H1 (cell line): ENCODE data around the gene LIX1L. TPM values are rescaled to one million over a fixed set of nuclear protein-coding genes. Genes with fewer than 3 reads are reported as not detected.

Source experiments
- CTCF ChIA-PET: fragments of 300-600 bp; sonication (Branson Sonifier 250); formaldehyde crosslinking; loops from one replicate; lab custom pipeline; 2021; ENCODE audit not compliant: partially characterized antibody; lab: Charles Lee
- POLR2A ChIA-PET: fragments of 300-600 bp; sonication (Branson Sonifier 250); formaldehyde crosslinking; loops from one replicate; lab custom pipeline; 2021; ENCODE audit warnings: inconsistent platforms; ENCODE audit not compliant: partially characterized antibody; lab: Charles Lee
- DNase-seq, 2 experiments: peaks; one replicate each; pipeline versions ENCODE4 v3.0.0 to v3.0.0-alpha.2; 2010 to 2022; ENCODE audit warnings: low spot score in 2 of 2, low read depth in 1 of 2, mixed read lengths in 1 of 2
- FAIRE-seq: peaks from 2 replicates; lab custom pipeline; 2011; peaks lifted over from hg19 to GRCh38; lab: Jason Lieb, UNC
- H2AFZ ChIP-seq: 2 replicates; pipeline ENCODE4 v1.8.1; 2012; ENCODE audit warnings: low read length, inconsistent platforms
- H2AK5ac ChIP-seq: 2 replicates; pipeline ENCODE4 v1.6.1; 2013; ENCODE audit warnings: low read depth, low read length
- H2BK120ac ChIP-seq: replicated peaks from 2 replicates; pipeline ENCODE3; 2013; ENCODE audit warnings: low read depth, low read length, inconsistent platforms
- H2BK12ac ChIP-seq: 2 replicates; pipeline ENCODE4 v1.6.1; 2013; ENCODE audit warnings: low read depth, low read length
- H2BK15ac ChIP-seq: 2 replicates; pipeline ENCODE4 v1.6.1; 2013; ENCODE audit warnings: low read length
- H2BK20ac ChIP-seq: 2 replicates; pipeline ENCODE4 v1.6.1; 2013; ENCODE audit warnings: low read length
- H2BK5ac ChIP-seq: 2 replicates; pipeline ENCODE4 v1.6.1; 2013; ENCODE audit warnings: low read depth, low read length
- H3K14ac ChIP-seq: 2 replicates; pipeline ENCODE4 v1.6.1; 2013; ENCODE audit warnings: inconsistent platforms; ENCODE audit not compliant: insufficient read length
- H3K18ac ChIP-seq: 2 replicates; pipeline ENCODE4 v1.6.1; 2013; ENCODE audit warnings: low read length; ENCODE audit errors: extremely low read depth
- H3K23ac ChIP-seq: 2 replicates; pipeline ENCODE4 v1.6.1; 2013; ENCODE audit warnings: inconsistent platforms; ENCODE audit not compliant: insufficient read length
- H3K23me2 ChIP-seq: 2 replicates; pipeline ENCODE4 v1.6.1; 2013; ENCODE audit warnings: low read depth, low read length
- H3K27ac ChIP-seq: 2 replicates; pipeline ENCODE4 v1.6.1; 2011; ENCODE audit warnings: low read depth, low read length, inconsistent platforms
- H3K27me3 ChIP-seq, 4 experiments: replicated peaks in 1 of 4; 1 replicate in 1 of 4; 2 replicates in 3 of 4; pipeline versions ENCODE4 v1.6.1 to v1.8.1; 2011 to 2013; ENCODE audit warnings: low read length in 3 of 4, mild to moderate bottlenecking in 3 of 4, inconsistent platforms in 2 of 4, mixed read lengths in 2 of 4, moderate library complexity in 1 of 4; ENCODE audit not compliant: control insufficient read depth in 3 of 4, insufficient read depth in 3 of 4; ENCODE audit errors: extremely low read depth in 1 of 4
- H3K36me3 ChIP-seq, 4 experiments: 2 replicates each; pipeline versions ENCODE4 v1.6.1 to v1.8.1; 2011 to 2013; ENCODE audit warnings: mild to moderate bottlenecking in 4 of 4, low read length in 3 of 4, moderate library complexity in 2 of 4, control low read depth in 1 of 4, inconsistent platforms in 1 of 4; ENCODE audit not compliant: insufficient read depth in 4 of 4, control insufficient read depth in 2 of 4
- H3K4ac ChIP-seq: replicated peaks from 2 replicates; pipeline ENCODE3; 2013; ENCODE audit warnings: low read length, low read depth, mixed read lengths, inconsistent platforms; ENCODE audit not compliant: insufficient read length
- H3K4me1 ChIP-seq, 4 experiments: replicated peaks in 1 of 4; 1 replicate in 1 of 4; 2 replicates in 3 of 4; pipeline versions ENCODE4 v1.6.1 to v1.8.1; 2011 to 2013; ENCODE audit warnings: low read length in 3 of 4, inconsistent platforms in 2 of 4, mixed read lengths in 1 of 4; ENCODE audit not compliant: insufficient read depth in 4 of 4, control insufficient read depth in 3 of 4
- H3K4me2 ChIP-seq, 2 experiments: 2 replicates each; pipeline versions ENCODE4 v1.6.1 to v1.8.1; 2011 to 2013; ENCODE audit warnings: low read depth in 2 of 2, low read length in 2 of 2, control low read depth in 1 of 2, inconsistent platforms in 1 of 2, mild to moderate bottlenecking in 1 of 2; ENCODE audit not compliant: insufficient read depth in 1 of 2
- H3K4me3 ChIP-seq, 4 experiments: fragments of 200-600, 300-600 bp in 1 of 4; sonication (generic), shearing (Covaris generic), sonication (Bioruptor Twin) in 1 of 4; 2 replicates each; pipeline versions ENCODE4 v1.5.1 to v1.8.1; 2011 to 2016; ENCODE audit warnings: low read length in 4 of 4, low read depth in 3 of 4, control low read depth in 2 of 4, inconsistent platforms in 2 of 4, mild to moderate bottlenecking in 2 of 4, mixed read lengths in 1 of 4, moderate library complexity in 1 of 4; ENCODE audit not compliant: insufficient read depth in 2 of 4; ENCODE audit errors: extremely low read depth in 1 of 4
- H3K56ac ChIP-seq: replicated peaks from 2 replicates; pipeline ENCODE3; 2013; ENCODE audit warnings: low read depth, mild to moderate bottlenecking, mixed read lengths, low read length, inconsistent platforms; ENCODE audit not compliant: insufficient read length
- H3K79me1 ChIP-seq: 2 replicates; pipeline ENCODE4 v1.6.1; 2013; ENCODE audit warnings: low read depth, low read length, control low read depth
- H3K79me2 ChIP-seq, 2 experiments: 2 replicates each; pipeline versions ENCODE4 v1.6.1 to v1.8.1; 2012 to 2013; ENCODE audit warnings: low read length in 2 of 2, mild to moderate bottlenecking in 2 of 2, inconsistent platforms in 1 of 2; ENCODE audit not compliant: insufficient read depth in 2 of 2, control insufficient read depth in 1 of 2
- H3K9ac ChIP-seq, 4 experiments: replicated peaks in 1 of 4; 1 replicate in 1 of 4; 2 replicates in 3 of 4; pipeline versions ENCODE4 v1.6.1 to v1.8.1; 2011 to 2013; ENCODE audit warnings: low read depth in 3 of 4, low read length in 3 of 4, control low read depth in 2 of 4, mild to moderate bottlenecking in 2 of 4, moderate library complexity in 2 of 4, inconsistent platforms in 1 of 4; ENCODE audit errors: extremely low read depth in 1 of 4
- H3K9me3 ChIP-seq, 2 experiments: 2 replicates each; pipeline versions ENCODE4 v1.6.1 to v1.8.1; 2012 to 2013; ENCODE audit warnings: mild to moderate bottlenecking in 2 of 2, moderate library complexity in 2 of 2, control low read depth in 1 of 2, inconsistent platforms in 1 of 2, low read depth in 1 of 2, low read length in 1 of 2, mixed read lengths in 1 of 2; ENCODE audit not compliant: insufficient read depth in 2 of 2
- H4K20me1 ChIP-seq, 2 experiments: replicated peaks in 1 of 2; 2 replicates each; pipeline versions ENCODE3 to v1.8.1; 2011 to 2013; ENCODE audit warnings: inconsistent platforms in 2 of 2, low read length in 2 of 2, mild to moderate bottlenecking in 1 of 2; ENCODE audit not compliant: insufficient read depth in 2 of 2, control insufficient read depth in 1 of 2
- H4K5ac ChIP-seq: 2 replicates; pipeline ENCODE4 v1.6.1; 2013; ENCODE audit warnings: low read length, low read depth, mixed read lengths, inconsistent platforms; ENCODE audit not compliant: insufficient read length
- H4K8ac ChIP-seq: 2 replicates; pipeline ENCODE4 v1.8.0; 2013; ENCODE audit warnings: mild to moderate bottlenecking, moderate library complexity, low read length, inconsistent platforms; ENCODE audit not compliant: insufficient read depth; ENCODE audit errors: extremely low read depth
- H4K91ac ChIP-seq: replicated peaks from 2 replicates; pipeline ENCODE3; 2013; ENCODE audit warnings: low read length, mixed read lengths, inconsistent platforms; ENCODE audit not compliant: insufficient read length
- CEBPB ChIP-seq: IDR thresholded peaks from 2 replicates; pipeline ENCODE4 v1.6.1; 2012; ENCODE audit warnings: low read depth, low read length
- EP300 ChIP-seq, 2 experiments: IDR thresholded peaks; 1 replicate in 1 of 2; 2 replicates in 1 of 2; pipeline ENCODE4 v1.6.1; 2011 to 2012; ENCODE audit warnings: low read depth in 2 of 2, low read length in 2 of 2, mild to moderate bottlenecking in 2 of 2, borderline replicate concordance in 1 of 2, inconsistent platforms in 1 of 2, moderate library complexity in 1 of 2
- HDAC6 ChIP-seq: IDR thresholded peaks from one replicate; pipeline ENCODE4 v1.7.1; 2012; ENCODE audit warnings: low read depth, mild to moderate bottlenecking, inconsistent platforms, low read length, moderate library complexity
- JUN ChIP-seq: IDR thresholded peaks from 2 replicates; pipeline ENCODE4 v1.6.1; 2011; ENCODE audit warnings: low read depth, mild to moderate bottlenecking, improper control_type of control experiment, low read length
- KDM1A ChIP-seq: fragments of 200-600, 300-600 bp; sonication (generic); IDR thresholded peaks from 2 replicates; pipeline ENCODE4 v1.7.1; 2016; ENCODE audit warnings: mild to moderate bottlenecking, low read length, borderline replicate concordance
- NANOG ChIP-seq: IDR thresholded peaks from 2 replicates; pipeline ENCODE4 v1.6.1; 2011; ENCODE audit warnings: low read length, low read depth, mild to moderate bottlenecking, inconsistent platforms; ENCODE audit not compliant: insufficient read depth, poor library complexity, severe bottlenecking
- POU5F1 ChIP-seq: IDR thresholded peaks from 2 replicates; pipeline ENCODE4 v1.6.1; 2011; ENCODE audit warnings: low read depth, mild to moderate bottlenecking, low read length, moderate library complexity
- RBBP5 ChIP-seq: IDR thresholded peaks from 2 replicates; pipeline ENCODE4 v1.7.1; 2012; ENCODE audit warnings: low read depth, mild to moderate bottlenecking, inconsistent platforms, low read length, moderate library complexity, borderline replicate concordance
- RNF2 ChIP-seq: fragments of 200-900, 300-1000 bp; sonication (generic); IDR thresholded peaks from 2 replicates; pipeline ENCODE4 v1.7.1; 2016; ENCODE audit warnings: borderline replicate concordance, low read depth, mild to moderate bottlenecking, antibody characterized with exemption, low read length; ENCODE audit not compliant: poor library complexity, severe bottlenecking; ENCODE audit errors: missing control alignments
- YY1 ChIP-seq: IDR thresholded peaks from 2 replicates; pipeline ENCODE4 v1.6.1; 2011; ENCODE audit warnings: low read depth, mild to moderate bottlenecking, low read length
- WGBS, 2 experiments: shearing (Covaris generic) in 1 of 2; methylation state at CpG; one replicate each; pipeline versions ENCODE4 v1.1.6 to v1.1.7; 2013 to 2015; ENCODE audit warnings: low lambda C conversion rate in 2 of 2, mixed read lengths in 2 of 2, inconsistent platforms in 1 of 2, low coverage in 1 of 2, missing lambda C conversion rate in 1 of 2; ENCODE audit not compliant: insufficient replicate concordance in 2 of 2, insufficient coverage in 1 of 2, insufficient read length in 1 of 2; ENCODE audit errors: extremely low coverage in 1 of 2, missing lambda C conversion rate in 1 of 2; 5-methylcytosine and 5-hydroxymethylcytosine counted together
- polyA plus RNA-seq, 7 experiments: library from polyadenylated mRNA; depleted of rRNA in 3 of 7; stranded (reverse) in 5 of 7; unstranded in 2 of 7; fragments of >200 nt in 5 of 7; fragments of 200-250 nt in 2 of 7; gene quantifications; 1 replicate in 5 of 7; 2 replicates in 1 of 7; 4 replicates in 1 of 7; pipeline versions ENCODE4 v1.2.1 to v1.2.3, GENCODE V29; 2011 to 2013; ENCODE audit warnings: missing spikeins in 2 of 7, mixed read lengths in 2 of 7
- total RNA-seq: library from RNA; stranded (reverse); fragmentation: NEBNext Ultra II Directional; extraction: Animal tissue kit (Norgen Biotek cat#: 25700); gene quantifications from 2 replicates; pipeline ENCODE4 v1.2.1, GENCODE V29; 2021
- TF ChIP-seq, protein P1 (sequence below): IDR thresholded peaks from 2 replicates; pipeline ENCODE4 v1.6.1; 2012; ENCODE audit warnings: inconsistent platforms

LIX1L gene
- total and polyA plus RNA-seq, 2 of the 8 experiments (the other 6 are each of a cell fraction or from before 2014, with no cell fraction given): 2.9 to 3.7 TPM

DNA sequence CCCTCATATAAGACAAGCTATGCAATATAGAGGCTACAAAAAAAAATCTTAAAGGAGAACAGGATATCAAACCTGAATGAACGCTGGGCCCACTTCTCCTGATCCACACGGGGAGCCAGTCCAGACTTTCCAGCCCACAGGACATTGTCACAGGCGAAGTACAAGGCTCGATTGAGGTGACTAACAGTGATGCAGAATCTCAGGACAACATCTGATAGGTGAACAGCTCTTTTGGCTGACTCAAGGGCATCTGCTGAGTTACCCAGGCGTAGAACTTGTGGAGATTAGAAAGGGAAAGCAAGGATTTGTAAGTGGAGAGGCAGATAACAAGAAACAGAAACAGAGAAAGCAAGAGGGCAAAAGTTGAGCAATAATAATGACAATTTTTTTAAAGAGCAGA is 41.1 kb downstream of the LIX1L start:
- Histone ChIP-seq H3K9me3 (no peaks in the 10 kb centered on the region), H3K79me1 (no peaks in the 10 kb centered on the region), H2AK5ac (no peak overlapping the region), H2BK5ac (no peak overlapping the region), H3K27ac (no peak overlapping the region), H3K27me3 (no peaks in the 10 kb centered on the region), H4K8ac (no peak overlapping the region), H2AFZ (no peak overlapping the region), H4K5ac (no peak overlapping the region), H3K14ac (no peak overlapping the region), H3K23ac (no peak overlapping the region), H3K79me2 (no peaks in the 10 kb centered on the region), H3K4ac (no peak overlapping the region), H2BK12ac (no peak overlapping the region), H2BK20ac (no peak overlapping the region), H4K91ac (no peak overlapping the region), H2BK120ac (no peak overlapping the region), H3K36me3 (peaks cover 0 to 2% (median 0%) of the 10 kb centered on the region in 4 experiments; a peak in 2 of 8 replicates), H3K4me3 (no peak overlapping the region), H3K23me2 (peaks cover 16% of the 10 kb centered on the region), H3K4me1 (peaks cover 0 to 6% (median 2%) of the 10 kb centered on the region in 4 experiments; a peak in 6 of 7 replicates), H4K20me1 (no peaks in the 10 kb centered on the region), H3K4me2 (no peak overlapping the region; a peak in 1 of 4 replicates), H3K18ac (no peak overlapping the region), H3K9ac (no peak overlapping the region), H2BK15ac (no peak overlapping the region), H3K56ac (no peak overlapping the region)
- ChIA-PET POLR2A (interaction anchor here (1.1 to 1.5 kb wide), 4 partner anchors 10 to 25 kb away, joined by 3 to 4 read pairs (median 3); partner anchors contain the start of gene RBM8A), CTCF (interaction anchor here (0.7 to 15.9 kb wide), 4 partner anchors 9 to 92 kb away, joined by 3 to 146 read pairs (median 4); partner anchors contain the start of gene RBM8A)
- no peak for TF ChIP-seq CEBPB
- TF ChIP-seq, protein P1, sequence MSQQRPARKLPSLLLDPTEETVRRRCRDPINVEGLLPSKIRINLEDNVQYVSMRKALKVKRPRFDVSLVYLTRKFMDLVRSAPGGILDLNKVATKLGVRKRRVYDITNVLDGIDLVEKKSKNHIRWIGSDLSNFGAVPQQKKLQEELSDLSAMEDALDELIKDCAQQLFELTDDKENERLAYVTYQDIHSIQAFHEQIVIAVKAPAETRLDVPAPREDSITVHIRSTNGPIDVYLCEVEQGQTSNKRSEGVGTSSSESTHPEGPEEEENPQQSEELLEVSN: no peak
- TF ChIP-seq RNF2: no peak
- TF ChIP-seq KDM1A: no peak
- no peak for TF ChIP-seq HDAC6
- TF ChIP-seq RBBP5: no peak
- TF ChIP-seq YY1: no peak
- TF ChIP-seq JUN: no peak
- no peak for TF ChIP-seq EP300 (IDR thresholded peaks at IDR 0.05; ENCODE audit: borderline replicate concordance in 1 of 2, low read depth in 2 of 2, low read length in 2 of 2)
- TF ChIP-seq NANOG: no peak
- TF ChIP-seq POU5F1: no peak
- WGBS, 2 experiments: 86% methylated on average over 5 of the region's 5 CpGs; no CpG with 5 or more reads in 1 of the 2 experiments
- no peak for DNase-seq
- FAIRE-seq: no peak
